GM12875 (cell line): ENCODE measurements around the gene SPINT1.
A peak's percentile ranks its signal among the peaks of the same experiment; 100 is the strongest.

ENCODE experiments used
- H3K4me3 ChIP-seq: one replicate; pipeline ENCODE4 v1.5.1; 2011; ENCODE audit warnings: low read depth, low read length, control low read depth
- CTCF ChIP-seq: IDR thresholded peaks from 2 replicates; pipeline ENCODE4 v1.5.1; 2011; ENCODE audit warnings: low read depth, mild to moderate bottlenecking, control low read depth, inconsistent platforms, low read length, moderate library complexity, borderline replicate concordance; ENCODE audit not compliant: insufficient read depth

Gene SPINT1

GRCh38 chr15:40881351-40881750 lies 37.5 kb downstream of the SPINT1 start:
- no peak for TF ChIP-seq CTCF
- H3K4me3 ChIP-seq, result no peak overlapping the region

- no peak for TF ChIP-seq CTCF
- H3K4me3 ChIP-seq, result no peak overlapping the region
Observed at GRCh38 chr15:40886586-40886985, 42.7 kb downstream of the SPINT1 start.

DNA sequence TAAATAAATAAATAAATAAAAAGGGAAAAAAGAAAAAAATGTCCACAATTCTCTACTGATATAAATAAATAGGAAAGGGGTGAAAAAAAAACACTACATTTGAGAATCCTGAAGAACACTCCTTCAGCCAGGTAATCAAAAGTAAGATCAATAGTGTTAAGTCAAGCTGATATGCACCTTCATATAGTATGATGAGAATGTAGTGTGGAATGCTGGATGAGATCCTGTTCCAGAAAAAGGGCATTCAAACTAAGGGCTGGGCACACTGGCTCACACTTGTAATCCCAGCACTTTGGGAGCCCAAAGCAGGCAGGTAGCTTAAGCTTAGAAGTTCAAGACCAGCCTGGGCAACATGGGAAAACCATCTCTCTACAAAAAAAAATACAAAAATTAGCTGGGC lies 45.3 kb downstream of the SPINT1 start:
- no peak overlapping the region for H3K4me3 ChIP-seq
- no peak for TF ChIP-seq CTCF

- no peak for TF ChIP-seq CTCF
- no peak overlapping the region for H3K4me3 ChIP-seq
Observed at GRCh38 chr15:40891138-40891537, 47.3 kb downstream of the SPINT1 start.

DNA sequence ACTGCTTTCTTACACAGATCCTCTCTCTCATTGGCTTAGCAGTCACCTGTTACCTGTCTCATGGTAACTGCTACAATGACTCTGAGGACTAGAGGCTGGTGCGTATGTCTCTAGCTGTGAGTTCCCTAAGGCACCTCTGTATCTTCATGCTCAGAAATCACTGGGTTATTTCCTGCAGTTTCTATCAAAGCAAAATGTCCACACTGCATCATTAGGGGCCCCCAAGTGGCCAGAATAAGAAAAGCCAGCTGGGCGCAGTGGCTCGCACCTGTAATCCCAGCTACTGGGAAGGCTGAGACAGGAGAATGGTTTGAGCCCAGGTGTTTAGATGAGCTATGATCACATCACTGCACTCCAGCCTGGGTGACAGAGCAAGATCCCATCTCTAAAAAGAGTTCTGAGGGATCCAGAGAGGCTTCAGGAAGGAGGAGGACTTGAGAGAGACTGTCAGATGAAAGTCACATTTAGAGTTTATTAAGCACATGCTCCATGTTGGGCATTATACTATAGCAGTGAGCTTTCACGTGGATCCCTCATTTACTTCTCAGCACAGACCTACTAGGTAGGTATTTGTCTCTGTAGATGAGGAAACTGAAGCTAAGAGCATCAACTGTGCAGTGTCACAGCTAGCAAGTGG lies 48.1 kb downstream of the SPINT1 start:
- no peak overlapping the region for H3K4me3 ChIP-seq
- TF ChIP-seq CTCF, result peak; percentile 72

GRCh38 chr15:40892447-40893012 lies 48.7 kb downstream of the SPINT1 start:
- TF ChIP-seq CTCF, result no peak
- H3K4me3 ChIP-seq, result no peak overlapping the region

- no peak overlapping the region for H3K4me3 ChIP-seq
- no peak for TF ChIP-seq CTCF
Observed at GRCh38 chr15:40893019-40893670, 49.3 kb downstream of the SPINT1 start.
